Stimulated activated CD8-positive, alpha-beta memory T cell treated with anti-CD3 and anti-CD28 coated beads, Interleukin-15, amount 100 ng/mL, for 1 hour (primary cell): ENCODE data around the gene TOPAZ1.
"Not testable (repeated sequence)": the region's sequence is repeated elsewhere in the genome, so short reads cannot be mapped to it uniquely, and the experiment has no call there.

Experiments used
- DNase-seq: peaks from one replicate; pipeline ENCODE4 v3.0.0-alpha.2; 2020; ENCODE audit warnings: low read depth

Gene TOPAZ1

DNA sequence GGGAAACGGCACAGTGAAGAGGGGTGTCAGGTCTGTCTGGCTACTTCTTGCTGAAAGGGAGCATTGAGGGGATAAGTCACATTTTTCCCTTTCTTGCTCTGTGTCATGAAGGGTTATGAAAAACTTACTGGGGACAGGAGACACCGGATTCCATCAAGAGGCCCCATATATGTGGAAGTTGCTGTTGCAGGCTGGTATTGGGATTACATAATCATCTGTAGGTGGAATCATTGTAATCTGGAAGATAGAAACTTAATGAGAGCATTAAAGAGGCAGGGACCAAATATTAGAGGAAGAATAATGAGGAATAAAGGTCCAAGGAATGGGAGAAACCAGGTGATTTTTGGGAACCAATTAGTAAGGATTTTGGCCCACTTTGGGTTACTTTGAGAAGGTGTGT lies 92.6 kb downstream of the TOPAZ1 start:
- no peak for DNase-seq

DNA sequence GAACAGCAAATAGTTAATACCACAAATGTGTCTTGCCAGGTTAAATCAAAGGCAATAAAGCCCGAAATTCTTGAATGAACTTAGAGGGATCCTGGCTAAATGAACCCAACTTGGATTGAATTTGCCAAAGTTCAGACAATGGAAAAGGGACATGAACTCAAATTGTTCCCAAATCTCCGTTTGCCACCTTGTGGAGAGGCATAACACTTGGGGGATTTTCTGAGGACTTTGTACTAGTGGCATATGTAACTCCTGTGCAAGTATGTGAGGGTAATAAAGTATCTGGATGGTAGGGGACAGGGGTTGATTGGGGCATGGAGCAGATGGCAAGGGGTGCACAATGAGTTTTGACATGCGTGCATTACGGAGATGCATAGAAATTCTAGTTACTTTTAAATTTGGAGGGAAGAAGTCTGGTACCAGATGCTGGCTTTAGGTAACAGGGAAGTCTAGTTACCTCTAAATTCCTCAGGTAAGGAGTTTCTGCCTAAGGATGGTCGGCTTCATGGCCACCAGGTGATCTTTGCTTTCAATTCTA lies 95.6 kb downstream of the TOPAZ1 start:
- DNase-seq, result no peak

GRCh38 chr3:44338010-44338827 lies 96.5 kb downstream of the TOPAZ1 start, which contains the start of gene TCAIM:
Gene TCAIM (plus strand): TSS chr3:44338766. CDS start chr3:44354783, 16,017 bp downstream.
- DNase-seq, result peak; percentile 95

DNA sequence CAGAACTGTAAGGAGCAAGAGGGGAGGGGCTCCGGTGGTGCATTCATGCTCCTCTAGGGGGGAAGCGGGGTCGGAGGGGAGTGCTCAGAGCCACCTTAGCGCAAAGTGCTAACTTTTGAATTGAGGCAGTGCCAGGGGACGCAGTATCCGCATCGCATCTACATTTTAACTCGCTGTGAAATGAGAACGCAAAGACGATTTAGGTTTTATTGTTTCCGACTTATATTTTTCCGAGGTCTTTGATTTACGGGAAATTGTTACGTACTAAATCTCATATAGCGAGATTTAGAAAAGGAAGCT lies 97.1 kb downstream of the TOPAZ1 start:
- DNase-seq, result no peak

GRCh38 chr3:44339181-44340057 lies 97.7 kb downstream of the TOPAZ1 start:
- DNase-seq, result no peak

GRCh38 chr3:44340058-44340395 lies 98.3 kb downstream of the TOPAZ1 start:
- no peak for DNase-seq

- DNase-seq, result no peak
Observed at GRCh38 chr3:44342176-44342790, 100.6 kb downstream of the TOPAZ1 start.

DNA sequence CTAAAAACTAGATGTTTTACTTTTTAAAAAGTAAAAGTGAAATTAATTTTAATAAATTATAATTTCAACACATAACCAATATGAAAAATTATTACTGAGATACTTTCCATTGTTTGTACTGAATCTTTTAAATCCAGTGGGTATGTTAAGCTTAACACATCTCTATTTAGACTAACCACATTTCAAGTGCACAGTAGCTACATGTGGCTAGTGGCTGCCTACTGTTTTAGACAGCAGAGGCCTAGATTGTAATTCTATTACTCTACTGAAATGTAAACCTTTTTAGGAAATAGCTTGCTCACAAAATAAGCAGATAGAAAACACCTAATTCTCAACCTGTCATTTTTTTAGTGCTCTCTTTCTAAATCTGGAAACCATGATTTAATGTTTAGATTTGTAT lies 101.7 kb downstream of the TOPAZ1 start:
- DNase-seq, result no peak

GRCh38 chr3:44346590-44346989 lies 104.9 kb downstream of the TOPAZ1 start:
- not testable (repeated sequence) for DNase-seq

GRCh38 chr3:44348993-44349392 lies 107.3 kb downstream of the TOPAZ1 start:
- no peak for DNase-seq

DNA sequence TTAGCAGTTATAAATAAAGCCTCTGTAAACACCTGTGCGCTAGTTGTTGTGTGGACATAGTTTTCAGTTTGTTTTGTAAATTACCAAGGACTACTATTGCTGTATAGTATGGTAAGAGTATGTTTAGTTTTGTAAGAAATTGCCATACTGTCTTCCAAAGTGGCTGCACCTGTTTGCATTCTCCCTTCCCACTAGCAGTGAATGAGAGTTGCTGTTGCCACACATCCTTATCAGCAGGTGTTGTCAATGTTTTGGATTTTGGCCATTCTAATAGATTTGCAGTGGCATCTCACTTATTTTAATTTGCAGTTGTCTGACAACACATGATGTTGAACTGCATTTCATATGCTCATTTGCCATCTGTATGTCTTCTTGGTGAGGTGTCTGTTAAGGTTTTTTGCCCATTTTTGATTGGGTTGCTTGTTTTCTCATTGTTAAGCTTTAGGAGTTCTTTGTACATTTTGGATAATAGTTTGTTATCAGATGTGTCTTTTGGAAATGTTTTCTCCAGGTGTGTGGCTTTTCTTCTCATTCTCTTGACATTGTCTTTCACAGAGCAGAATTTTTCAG lies 111.8 kb downstream of the TOPAZ1 start:
- DNase-seq, result no peak

DNA sequence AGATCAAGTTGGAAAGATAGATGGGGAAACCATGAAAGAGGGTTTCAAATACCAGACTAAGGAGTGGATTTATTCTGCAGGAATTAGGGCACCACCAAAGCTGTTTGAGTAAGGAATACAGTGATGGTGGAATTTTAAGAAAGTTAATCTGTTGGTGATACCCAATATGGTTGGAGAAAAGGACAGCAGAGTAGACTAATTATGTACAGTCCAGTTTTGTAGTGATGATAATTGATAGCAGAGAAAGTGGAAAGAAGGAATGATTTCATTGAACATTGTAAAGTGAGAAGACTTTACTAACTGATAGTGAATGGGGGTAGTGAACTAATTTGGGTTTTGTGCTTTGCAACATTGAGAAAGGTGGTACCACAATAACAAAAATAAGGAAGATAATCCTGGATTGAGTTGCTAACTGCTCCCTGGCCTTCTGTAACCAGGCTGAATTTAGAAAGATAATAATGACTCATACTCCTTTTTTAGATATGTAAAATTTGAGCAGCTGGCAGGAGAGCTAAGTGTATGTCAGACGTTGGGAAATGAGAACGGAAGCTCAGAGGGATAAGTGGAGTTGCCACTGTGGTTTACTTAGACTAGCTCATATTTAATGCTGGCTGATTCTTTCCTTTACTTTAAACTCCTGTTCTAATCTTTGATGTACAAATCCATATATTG lies 113.8 kb downstream of the TOPAZ1 start:
- DNase-seq, result no peak

DNA sequence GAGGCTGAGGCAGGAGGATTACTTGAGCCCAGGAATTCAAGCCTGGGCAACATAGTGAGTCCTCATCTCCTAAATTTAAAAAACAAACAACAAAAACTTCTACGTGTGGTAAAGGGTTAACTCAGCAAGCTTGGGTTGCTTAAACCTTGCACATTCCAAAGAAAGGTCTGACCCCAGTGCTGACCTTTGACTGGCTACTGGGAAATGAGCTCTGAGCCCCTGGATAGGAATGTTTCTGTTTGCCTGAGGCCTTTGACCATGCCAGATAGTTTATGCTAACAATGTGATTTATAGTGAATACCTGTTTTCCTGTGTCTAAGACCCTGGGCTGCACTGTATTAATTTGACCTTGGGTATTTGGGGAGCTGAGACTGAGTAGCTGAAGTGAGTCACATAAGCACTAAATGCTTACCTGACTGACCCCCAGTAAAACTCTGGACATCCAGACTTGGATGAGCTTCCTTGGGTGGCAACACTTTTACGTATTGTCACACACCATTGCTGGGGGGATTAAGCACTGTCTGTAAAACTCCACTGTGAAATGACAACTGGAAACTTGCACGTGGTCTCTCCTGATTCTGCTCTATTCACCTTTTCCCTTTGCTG lies 117.6 kb downstream of the TOPAZ1 start:
- no peak for DNase-seq

DNA sequence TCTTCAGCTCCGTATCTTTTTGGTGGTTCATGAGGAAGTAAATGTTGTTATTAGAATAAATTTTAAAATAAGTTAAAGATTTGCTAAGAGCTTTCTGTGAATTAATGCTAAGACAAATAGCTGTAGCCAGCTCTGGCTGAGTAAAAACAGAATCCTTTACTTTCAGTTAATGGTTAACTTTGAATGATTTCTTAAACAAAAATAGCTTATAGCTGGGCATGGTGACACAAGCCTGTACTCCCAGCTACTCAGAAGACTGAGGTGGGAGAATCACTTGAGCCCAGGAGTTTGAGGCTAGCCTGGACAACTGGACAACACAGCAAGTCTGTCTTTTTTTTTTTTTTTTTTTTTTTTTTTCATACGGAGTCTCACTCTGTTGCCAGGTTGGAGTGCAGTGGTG lies 121.9 kb downstream of the TOPAZ1 start:
- no peak for DNase-seq

GRCh38 chr3:44365952-44366351 lies 124.3 kb downstream of the TOPAZ1 start:
- no peak for DNase-seq

DNA sequence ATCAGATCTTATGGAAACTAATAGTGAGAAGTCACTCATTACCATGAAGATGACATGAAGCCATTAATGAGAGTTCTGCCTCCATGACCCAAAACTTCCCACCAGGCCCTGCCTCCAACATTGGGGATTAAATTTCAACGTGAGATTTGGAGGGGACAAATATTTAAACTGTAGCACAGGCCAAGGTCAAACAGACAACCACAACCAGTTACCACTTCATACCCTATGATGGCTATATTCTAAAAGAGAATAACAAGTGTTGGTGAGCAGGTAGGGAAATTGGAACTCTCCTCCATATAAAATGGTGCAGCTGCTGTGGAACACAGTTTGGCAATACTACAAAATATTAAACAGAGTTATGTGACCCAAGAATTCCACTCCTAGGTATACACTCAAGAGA lies 133.8 kb downstream of the TOPAZ1 start:
- no peak for DNase-seq
